Colon (tissue), 2 donors: ENCODE measurements around the gene BAIAP2.
"Not testable (repeated sequence)": the region's sequence is repeated elsewhere in the genome, so short reads cannot be mapped to it uniquely, and the experiment has no call there.

Experiments
- FAIRE-seq: peaks from 2 replicates; lab custom pipeline; 2012; peaks lifted over from hg19 to GRCh38; lab: Jason Lieb, UNC
- donor health status: control.
- donor health status: control.

The BAIAP2 gene

DNA sequence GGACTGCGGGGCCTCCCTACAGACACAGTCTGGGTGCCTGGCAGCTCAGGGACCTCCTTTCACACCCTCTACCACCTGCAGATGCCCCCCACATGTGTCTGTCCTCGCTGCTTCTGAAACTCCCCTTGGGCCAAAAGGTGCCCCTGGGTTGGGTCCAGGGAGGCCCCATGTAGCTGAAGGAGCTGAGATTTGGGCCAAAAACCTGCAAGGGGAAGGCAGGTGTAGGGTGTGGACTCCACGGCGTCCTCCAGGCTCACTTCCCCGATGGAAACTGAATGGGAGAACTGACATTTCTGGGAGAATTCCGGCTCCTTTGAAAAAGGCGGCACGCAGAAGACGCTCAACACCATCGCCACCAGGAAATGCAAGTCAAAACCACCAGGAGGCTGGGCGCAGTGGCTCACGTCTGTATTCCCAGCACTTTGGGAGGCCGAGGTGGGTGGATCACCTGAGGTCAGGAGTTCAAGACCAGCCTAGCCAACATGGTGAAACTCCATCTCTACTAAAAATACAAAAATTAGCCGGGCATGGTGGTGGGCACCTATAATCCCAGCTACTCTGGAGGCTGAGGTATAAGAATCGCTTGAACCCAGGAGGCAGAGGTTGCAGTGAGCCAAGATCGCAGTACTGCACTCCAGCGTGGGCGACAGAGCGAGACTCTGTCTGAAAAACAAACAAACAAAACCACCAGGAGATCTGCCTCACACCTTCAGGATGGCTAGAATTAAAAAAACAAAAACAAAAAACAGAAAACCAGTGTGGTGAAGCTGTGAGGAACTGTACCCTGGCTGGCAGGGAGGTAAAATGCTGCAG, 13.2 kb upstream of the BAIAP2 start:
- FAIRE-seq = no peak

DNA sequence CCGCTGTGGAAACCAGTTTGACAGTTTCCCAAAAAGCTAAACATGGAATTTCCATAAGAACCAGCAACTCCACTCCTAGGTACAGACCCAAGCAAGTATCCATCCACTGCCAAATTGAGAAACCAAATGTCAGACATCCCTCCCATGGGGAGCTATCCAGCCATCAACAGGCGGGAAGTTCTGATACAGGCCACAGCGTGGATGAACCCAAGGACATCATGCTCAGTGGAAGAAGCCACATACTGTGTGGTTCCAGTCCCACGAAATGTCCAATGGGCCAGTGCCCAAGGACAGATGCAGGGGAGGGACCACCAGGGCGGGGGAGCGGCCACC, 12.6 kb upstream of the BAIAP2 start:
- no peak for FAIRE-seq

DNA sequence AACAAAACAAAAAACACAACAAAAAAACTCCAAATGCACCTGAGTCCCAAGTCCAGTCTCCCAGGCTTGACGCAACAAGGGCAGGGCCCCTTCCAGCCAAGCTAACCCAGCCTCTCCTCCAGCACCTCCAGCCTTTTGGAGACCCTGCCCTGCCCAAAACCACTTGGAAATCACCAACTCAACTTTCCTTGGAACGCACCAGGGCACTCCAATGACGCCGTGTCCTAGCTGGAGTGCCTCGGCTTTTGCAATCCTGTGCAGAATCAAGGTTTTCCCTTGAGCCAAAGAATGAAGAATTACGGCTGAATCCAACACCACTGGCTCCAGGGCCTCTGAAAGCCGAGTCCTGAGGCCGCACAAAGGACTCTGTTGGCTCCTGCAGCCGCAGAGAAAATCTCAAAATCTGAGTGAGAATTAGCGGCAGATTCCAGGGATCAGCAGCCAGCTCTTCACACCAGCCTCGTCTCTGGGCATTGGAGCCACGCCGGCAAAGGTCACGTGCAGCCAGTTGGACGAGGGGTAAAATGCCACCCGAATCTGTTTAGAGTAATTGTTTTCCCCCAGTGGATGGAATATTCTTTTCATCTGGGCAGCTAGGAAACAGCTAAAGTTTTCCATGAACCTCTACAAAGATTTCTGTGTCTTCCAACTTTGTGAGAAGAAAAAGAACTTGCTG, 9.7 kb upstream of the BAIAP2 start:
- no peak for FAIRE-seq

DNA sequence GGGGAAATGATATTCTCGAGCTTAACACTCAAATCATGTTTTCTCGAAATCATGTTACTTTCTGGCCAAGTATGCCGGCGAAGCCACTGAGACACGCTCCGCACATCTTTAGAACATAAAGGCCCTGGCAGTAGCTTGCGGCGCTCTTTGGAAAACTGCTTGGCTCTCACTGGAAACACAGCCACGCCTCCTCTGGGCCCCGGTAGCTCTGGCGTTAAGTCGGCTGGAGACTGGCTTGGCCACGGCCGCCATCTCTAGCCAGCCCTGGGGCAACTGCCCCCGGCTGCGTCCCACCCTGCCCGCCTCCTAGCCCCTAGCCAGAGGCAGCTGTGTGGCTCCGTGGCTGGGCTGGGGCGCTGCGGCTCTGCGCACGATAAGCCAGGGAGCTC, 9.2 kb upstream of the BAIAP2 start:
- no peak for FAIRE-seq

DNA sequence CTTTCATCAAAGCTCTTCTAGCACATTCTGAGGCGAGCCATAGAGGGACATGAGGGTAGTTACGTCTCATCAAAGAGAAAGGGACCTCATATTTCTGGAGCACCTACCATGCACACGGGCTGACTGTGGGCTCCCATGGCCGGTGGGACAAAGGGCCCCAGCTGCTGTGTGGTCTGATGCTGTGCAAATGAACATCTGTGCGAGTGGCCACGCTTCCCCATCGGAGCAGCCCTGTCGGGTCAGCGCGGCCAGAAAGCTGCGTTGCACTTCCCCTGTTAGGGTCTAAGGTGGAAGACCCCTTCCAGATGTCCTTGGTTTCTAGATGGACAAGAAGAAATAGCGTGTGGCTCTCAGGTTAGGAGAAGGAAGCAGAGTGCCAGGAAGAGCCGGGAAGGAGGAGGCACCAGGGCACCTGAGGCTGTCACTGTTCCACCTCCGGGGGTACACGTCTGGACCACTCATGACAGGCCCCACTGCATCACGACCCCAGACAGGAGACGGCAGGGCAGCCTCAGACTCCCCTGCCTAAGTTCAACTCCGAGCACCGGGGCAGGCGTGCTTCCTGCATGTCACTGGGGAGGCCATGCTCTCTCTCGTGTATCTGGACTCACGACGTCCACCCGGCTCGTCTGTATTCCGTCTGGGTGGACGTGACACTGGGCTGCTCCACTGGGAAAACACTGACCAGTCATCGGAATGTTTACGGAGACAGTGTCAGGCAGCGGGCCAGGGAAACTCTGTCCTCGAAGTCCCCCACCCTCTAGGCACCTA, 8.5 kb upstream of the BAIAP2 start:
- no peak for FAIRE-seq

DNA sequence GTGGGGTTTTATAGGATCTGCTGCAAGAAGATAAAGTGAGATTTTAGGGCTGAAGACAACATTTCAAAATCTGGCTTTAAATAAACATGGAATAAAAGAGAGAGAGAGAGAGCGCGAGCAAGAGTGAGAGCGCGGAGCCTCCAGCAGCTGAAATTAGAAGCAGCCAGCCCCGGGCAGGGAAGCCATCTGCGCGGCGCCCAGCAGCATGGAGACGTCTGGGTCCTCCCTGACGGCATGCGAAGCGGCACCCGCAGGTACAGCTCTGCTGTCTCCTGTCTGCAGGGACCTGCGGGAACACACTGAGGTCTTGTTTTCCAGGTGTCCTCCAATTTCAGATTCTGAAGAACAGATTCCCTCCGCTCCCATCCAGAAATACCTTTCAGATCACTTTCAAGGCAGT, 7.9 kb upstream of the BAIAP2 start:
- FAIRE-seq = no peak

DNA sequence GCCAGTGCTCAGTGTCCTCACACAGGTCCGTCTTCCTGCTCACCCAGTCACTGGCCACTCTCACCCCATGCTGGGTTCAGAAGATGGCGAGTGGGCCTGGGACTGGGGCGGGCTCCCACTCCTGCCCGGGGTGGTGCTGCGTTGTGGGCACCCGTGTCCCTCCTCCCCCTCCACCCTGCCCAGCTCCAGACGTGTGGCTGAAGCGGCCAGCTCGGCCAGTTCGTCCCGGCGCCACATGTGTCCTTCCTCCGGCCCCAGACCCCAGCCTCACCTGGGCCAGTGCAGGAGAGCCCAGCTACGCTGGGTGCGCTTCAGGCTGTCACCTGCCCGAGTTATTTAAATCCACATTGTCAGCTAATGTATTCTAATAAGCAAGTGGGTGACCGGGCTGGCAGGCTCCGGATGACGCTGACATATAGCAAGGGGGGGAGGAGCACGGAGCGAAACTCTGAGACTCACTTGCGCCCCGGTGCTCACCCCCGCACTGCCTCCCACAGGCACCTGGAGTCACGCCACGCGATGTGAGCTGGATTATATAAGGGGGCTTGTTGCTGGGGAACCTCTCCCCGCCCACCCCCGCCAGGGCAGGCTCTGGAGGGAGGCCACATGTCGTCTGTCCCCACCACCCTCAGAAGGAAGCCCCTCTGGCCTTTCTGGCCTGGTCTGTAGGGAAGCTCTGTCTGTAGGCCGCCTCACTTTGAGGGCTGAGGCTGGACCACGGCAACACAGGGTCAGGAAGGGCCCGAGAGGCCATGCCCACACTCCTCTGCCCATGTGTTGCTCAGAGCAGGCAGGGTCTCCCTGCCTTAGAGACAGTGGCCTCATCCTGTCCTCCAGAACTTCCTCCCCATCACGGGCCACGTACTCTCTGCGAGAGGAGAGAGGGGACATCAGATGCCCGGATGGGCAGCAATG, 7.1 kb upstream of the BAIAP2 start:
- no peak for FAIRE-seq

DNA sequence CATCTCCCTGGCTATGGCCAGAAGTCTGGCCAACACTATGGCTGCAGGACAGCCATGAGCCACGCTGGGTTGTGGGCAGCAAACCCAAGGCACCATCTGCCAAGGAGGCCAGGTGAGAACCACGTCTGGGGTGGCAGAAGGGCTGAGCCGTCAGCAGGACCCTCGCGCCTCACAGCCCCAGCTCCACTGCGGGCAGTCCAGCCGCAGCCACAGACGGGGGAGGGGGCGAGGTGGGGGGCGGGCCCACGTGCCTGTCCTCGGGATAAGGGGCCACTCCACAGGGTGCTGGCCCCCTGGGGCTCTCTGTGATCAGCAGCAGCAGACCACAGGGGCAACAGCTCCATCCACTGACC, 6.5 kb upstream of the BAIAP2 start:
- FAIRE-seq = no peak

DNA sequence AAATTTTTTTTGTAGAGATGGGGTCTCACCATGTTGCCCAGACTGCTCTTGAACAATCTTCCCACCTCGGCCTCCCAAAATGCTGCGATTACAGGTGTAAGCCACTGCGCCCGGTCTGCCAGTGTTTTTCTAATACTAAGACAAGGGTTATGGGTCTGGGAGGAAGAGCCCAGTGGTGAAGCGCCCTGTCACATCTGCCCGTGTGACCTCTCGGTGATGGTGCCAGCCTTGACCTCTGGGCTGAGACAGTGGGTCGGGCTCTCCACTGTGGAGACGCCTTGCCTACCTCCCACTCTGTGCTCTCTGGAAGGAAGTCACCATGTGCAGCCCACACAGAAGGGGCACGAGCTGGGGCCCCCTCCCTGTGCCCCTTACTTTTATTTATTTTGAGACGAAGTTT, 5.1 kb upstream of the BAIAP2 start:
- no peak for FAIRE-seq

DNA sequence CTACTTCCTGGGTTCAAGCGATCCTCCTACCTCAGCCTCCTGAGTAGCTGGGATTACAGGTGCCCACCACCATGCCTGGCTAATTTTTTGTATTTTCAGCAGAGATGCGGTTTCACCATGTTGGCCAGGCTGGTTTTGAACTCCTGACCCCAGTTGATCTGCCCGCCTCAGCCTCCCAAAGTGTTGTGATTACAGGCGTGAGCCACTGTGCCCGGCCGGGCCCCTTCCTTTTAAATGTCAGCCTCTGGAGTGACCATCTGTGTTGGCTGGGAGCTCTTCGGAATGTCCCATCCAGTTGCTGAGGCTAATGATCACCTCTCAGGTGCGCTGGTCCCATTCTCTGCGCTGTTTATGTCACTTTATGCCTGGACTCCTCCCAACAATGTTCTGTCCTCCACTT, 4.6 kb upstream of the BAIAP2 start:
- FAIRE-seq = not testable (repeated sequence)

DNA sequence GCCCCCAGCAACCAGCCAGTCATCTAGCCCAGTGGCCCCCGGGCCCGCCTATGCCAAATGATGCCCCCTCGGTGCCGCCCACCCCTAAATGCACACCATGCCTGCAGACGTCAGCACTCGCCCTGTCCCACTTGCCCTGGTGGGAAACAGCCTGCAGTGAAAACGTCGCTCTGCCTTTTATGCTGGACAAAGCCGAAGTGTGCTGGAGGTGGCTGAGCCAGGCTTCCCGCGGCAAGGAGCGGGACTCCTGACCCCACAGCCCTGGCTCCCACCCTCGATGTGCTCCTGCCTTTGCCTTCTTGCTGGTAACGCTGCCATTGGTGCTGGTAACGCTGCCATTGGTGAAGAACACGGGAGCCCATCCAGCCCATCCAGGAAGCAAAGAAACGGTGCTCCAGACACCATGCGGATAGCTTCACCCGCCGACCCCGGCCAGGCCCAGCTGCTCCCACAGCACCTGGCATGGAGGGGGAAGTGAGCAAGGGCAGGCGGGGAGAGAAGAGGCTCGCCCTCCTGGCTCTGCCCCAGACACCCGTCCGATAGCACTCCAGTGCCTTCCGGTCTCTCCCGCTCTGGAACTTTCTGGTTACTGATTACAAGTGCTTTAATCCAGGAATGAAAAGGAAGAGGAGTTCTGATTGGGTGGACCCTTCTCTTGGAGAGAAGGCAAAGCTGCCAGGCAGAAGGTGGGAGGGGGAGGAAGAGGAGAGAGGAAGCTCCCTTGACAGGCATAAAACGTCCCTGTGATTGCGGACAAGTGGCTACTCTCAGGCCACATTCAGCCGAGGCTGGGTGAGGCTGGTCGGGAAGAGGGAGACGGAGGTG, 4.0 kb upstream of the BAIAP2 start:
- FAIRE-seq = no peak

DNA sequence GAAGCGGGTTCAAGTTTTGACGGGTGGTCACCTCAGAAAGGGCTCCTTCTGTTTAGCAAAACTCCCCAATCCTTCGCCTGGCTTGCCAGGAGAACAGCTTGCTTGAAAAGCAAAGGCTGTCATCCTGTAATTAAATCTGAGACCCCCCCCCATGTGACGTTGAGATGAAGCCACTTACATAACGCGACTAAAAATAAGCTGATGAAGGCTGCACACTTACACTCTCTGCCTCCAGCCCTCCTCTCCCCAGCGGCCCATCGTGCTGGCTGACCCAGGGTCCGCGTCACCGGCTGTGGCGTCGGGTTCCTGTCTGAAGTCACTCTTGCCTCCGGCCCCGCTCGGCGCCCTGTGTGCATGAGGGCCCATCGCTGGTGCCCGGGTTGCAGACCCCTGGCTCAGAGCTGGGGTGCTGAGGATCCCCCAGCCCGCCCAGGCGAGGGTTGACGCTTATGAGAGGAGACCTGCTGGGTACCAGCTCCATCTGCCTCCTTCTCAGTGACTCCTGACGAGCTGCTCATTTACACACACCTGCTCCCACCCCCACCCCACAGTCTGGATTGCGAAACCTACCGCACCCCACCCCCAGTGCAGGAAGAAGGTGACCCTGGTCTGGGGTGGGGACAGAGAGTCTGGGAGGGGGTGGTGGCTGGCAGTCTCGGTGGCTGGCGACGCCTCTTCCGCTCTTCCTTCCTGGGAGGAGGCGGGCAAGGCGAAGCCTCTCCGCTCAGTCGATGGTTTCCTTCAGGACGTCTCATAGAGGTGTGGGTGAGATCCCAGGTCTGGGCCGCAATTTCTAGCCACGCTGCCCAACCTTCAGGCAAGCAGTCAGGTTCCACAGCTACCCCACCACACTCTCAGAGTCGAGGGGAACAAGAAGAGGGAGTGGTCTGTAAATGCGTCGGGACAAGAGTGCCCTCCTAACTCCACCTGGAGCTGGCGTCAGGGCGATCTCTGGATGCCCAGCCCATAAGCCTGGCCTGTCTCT, 3.1 kb upstream of the BAIAP2 start:
- FAIRE-seq = no peak

DNA sequence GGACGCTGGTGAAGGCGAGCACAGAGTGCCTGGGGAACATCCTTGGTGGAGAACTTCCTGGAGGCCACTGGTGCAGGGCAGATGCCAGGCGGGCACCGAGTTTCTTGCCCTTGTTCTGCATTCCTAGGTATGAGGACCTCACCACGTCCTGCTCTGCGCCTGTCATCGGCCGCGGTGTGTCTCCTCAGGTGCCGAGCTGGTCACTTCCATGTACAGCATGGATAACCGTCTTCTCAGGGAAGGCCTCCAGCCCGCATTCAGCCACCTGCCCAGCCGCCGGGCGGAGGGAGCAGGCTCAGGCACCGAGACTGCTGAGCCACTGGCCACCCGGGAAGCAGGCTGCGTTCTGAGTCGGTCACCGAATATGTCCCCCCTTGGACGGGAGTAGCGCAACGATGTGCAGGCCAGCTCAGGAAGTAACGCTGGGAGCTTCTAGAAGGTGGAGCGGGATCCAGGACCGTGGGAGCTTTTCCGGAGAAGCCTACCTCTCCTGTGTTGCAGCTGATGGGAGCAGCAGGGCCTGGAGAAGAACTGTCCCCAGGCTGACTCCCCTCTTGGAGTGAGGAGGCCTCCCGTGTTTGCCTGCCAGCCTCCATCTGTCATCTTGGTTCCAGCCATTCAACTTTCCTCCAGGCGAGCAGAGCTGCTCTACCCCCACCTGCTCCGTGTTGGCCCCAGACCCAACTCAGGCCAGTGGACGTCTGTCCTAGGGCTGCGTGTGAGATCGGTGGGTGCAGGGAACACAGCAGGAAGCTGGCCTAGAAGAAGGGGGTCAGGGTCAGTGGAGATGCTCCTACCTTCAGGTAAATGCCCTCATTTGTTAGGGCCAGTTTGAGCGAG, 2.1 kb upstream of the BAIAP2 start:
- no peak for FAIRE-seq

DNA sequence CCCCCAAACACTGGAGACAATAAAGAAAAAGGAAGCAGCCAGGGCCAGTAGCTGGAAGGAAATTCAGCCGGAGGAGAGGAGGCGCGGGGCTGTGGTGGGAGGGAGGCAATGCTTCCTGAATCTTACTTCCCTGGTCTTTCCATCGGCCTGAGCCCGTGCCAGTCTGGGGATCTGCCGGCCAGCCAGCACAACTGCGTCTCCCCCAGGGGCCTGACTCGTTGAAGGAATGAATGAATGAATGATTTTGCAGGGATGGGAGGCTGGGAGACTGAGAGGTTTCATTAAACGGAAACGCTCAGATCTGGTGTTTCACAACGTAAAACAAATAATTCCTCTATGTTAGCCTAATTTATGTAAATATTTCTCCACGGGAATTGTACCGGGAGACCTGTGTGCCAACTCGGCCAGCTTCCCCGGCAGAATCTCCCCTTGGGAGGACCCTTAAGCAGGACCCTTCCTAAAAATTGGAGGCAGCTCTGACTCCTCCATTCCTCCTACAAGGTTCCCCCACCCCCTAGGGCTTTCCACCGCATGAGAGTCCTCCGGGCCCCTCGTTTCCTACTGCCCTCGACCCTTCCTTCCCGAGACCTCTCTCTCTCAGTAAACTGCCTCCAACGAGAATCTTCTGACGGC, 1.3 kb upstream of the BAIAP2 start:
- FAIRE-seq = no peak

DNA sequence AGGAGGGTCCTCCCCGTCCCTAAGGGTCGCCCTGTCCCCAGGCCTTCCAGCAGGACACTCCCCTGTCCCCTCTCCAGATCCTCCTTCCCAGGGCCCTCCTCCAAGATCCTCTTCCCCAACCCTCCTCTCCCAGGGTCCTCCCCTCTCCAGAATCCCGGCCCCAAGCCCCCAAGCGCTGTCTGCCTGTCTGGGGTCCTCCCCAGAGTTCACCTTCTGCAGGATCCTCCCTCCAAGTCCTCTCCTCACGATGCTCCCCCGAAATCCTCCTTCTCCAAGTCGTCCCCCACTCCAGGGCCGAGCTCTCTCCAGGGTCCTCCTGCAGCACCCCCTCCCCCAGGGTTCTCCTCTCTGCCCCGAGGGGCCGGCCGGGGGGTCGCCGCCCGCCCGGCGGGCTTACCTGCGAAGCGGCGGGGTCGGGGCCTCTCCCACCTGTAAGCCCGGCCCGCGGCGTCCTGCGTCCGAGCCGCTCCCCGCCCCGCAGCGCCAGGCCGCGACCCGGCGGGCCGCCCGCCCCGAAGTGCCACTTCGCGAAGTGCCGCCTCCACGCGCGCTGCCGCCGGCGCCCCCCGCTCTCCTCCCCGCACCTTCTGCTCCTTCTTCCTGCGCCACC, 678 bp upstream of the BAIAP2 start:
- FAIRE-seq = no peak

DNA sequence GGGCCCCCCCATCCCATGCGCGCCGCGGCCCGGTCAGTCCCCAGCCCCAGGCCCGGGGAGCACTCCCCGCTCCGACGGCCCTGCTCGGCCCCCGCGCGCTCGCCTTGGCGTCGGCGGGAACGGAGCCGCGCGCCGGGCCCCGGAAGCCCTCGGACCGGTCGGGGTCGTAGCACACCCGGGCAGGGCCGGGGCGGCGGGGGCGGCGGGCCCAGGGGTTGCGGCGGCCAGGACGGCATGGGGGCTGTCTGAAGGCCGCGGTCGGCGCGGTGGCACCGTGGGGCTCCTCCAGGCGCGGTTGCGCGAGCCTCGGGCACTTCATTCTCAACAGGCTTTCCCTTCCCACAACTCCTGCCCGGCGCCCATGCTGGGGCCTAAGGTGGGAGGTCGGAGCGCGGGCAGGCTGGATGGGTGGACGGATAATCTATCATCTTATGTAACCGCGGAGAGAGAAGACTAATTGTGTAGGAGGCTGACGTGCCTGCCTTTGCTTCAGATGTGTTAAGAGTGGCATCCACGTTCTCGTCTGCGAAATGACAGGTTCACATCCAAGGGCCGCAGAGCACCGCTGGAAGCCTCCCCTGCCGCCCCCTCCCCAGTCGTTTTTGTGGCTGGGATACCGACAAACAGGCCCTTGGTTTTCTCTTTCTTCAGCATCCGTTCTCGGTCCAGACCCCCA, 708 bp downstream of the BAIAP2 start:
- FAIRE-seq = no peak

DNA sequence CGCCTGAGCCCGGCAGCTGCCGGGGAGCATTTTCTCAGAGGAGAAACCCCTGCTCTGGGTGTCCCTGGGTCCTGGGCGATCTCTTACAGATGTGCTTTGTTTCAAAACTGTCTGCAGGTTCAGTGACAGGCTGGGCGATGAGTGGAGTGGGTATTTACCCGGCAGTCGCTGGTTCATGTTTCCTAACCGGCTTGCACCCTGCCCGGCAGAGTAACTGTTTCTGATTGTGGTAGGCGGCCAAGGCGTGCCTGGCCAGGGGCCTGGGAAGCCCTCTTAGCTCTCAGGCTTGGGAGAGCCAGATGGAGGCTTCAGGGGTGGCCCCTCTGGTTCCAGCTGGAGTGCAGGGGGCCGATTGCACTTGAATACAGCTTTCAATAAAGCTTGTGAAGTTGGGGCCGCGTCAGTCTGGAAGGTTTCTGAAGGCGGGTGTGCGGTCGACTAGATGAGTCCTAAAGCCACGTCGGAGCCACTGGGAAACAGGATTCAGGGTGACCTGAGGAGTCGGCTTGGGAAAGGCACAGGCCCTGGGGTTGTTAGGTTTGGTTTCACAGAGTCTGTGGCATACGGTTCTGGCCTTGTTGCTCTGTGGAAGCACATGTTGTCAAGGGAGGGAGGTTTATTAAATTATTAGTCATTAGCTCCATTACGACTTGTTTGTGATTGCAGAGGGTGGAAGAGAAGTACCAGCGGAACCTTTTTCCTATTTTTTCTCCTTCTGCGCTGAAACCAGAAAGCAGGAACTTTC, 1.4 kb downstream of the BAIAP2 start:
- no peak for FAIRE-seq
